Transverse colon (tissue), 4 donors: ENCODE measurements around the gene GJB2. TPM values are rescaled to one million over a fixed set of nuclear protein-coding genes. Genes with fewer than 3 reads are reported as not detected.

Experiments
- DNase-seq: peaks from one replicate; pipeline ENCODE4 v3.0.0-alpha.2; 2019
- H3K27ac ChIP-seq, 4 donors: fragments of 200-600 bp; sonication (generic); 2 replicates each; pipeline ENCODE4 v1.5.1; 2016 to 2018; ENCODE audit warnings: inconsistent platforms in 4 of 4
- H3K27me3 ChIP-seq: fragments of 200-600 bp; sonication (generic); 2 replicates; pipeline ENCODE4 v1.5.1; 2017; ENCODE audit warnings: inconsistent platforms
- H3K36me3 ChIP-seq, 4 donors: fragments of 200-600 bp; sonication (generic); 2 replicates each; pipeline ENCODE4 v1.5.1; 2017 to 2019; ENCODE audit warnings: inconsistent platforms in 4 of 4
- H3K4me1 ChIP-seq, 4 donors: fragments of 200-600 bp; sonication (generic); 2 replicates each; pipeline ENCODE4 v1.5.1; 2017 to 2020; ENCODE audit warnings: inconsistent platforms in 4 of 4
- H3K4me3 ChIP-seq, 4 donors: fragments of 200-600 bp; sonication (generic); 1 replicate in 1 of 4; 2 replicates in 3 of 4; pipeline versions ENCODE4 v1.5.1 to v1.6.1; 2017 to 2019; ENCODE audit warnings: inconsistent platforms in 4 of 4
- H3K9me3 ChIP-seq, 2 donors: fragments of 200-600 bp; sonication (generic); 2 replicates each; pipeline ENCODE4 v1.5.1; 2017 to 2019; ENCODE audit warnings: inconsistent platforms in 2 of 2
- CTCF ChIP-seq, 5 experiments: fragments of 200-600 bp in 3 of 5; fragments of 450-650 bp in 2 of 5; sonication (generic) in 3 of 5; IDR thresholded peaks; 1 replicate in 2 of 5; 2 replicates in 3 of 5; pipeline ENCODE4 v1.5.1; 2016 to 2017; ENCODE audit warnings: antibody characterized with exemption in 5 of 5, inconsistent platforms in 3 of 5, mild to moderate bottlenecking in 2 of 5, moderate library complexity in 1 of 5
- EP300 ChIP-seq: sonication (generic); formaldehyde crosslinking; IDR thresholded peaks from one replicate; pipeline ENCODE4 v1.6.1; 2017; ENCODE audit warnings: antibody characterized with exemption, low read depth
- POLR2A ChIP-seq: fragments of 450-650 bp; IDR thresholded peaks from one replicate; pipeline ENCODE4 v1.6.1; 2016; ENCODE audit warnings: antibody characterized with exemption, mild to moderate bottlenecking, moderate library complexity
- POLR2AphosphoS5 ChIP-seq, 3 donors: sonication (generic); formaldehyde crosslinking; IDR thresholded peaks; one replicate each; pipeline ENCODE4 v1.6.1; 2016; ENCODE audit warnings: antibody characterized with exemption in 3 of 3
- whole genome bisulfite sequencing, 2 donors: methylation state at CpG; one replicate each; pipeline ENCODE4 v1.1.5; 2018; ENCODE audit warnings: low coverage in 1 of 2; 5-methylcytosine and 5-hydroxymethylcytosine counted together
- in situ Hi-C, 4 donors: fragments of 200-750 bp; cut with MboI; loops; one replicate each; pipeline versions ENCODE4 v1.15.0 to v1.15.1; 2017; ENCODE audit warnings: low sequenced_read_pairs in 3 of 4, low pct_ligation_motif_present in 1 of 4, low pct_unique_long_range_greater_than_20kb in 1 of 4
- intact Hi-C: fragments of 100-400 bp; cut with DNase I; formaldehyde crosslinking; loops from one replicate; pipeline ENCODE4 v1.15.1; 2023; ENCODE audit warnings: low total_unique reads
- total RNA-seq, 4 donors: library from RNA; depleted of rRNA; stranded (reverse); fragments of >200 nt; gene quantifications; one replicate each; pipeline ENCODE4 v1.1.0, GENCODE V29; 2016

GJB2 gene
- total RNA-seq, 4 donors from 2014 or later: 5.0 to 38.4 (median 25.9) TPM

GRCh38 chr13:20171364-20171763, 21.4 kb downstream of the GJB2 start:
- 60 to 66% methylated on average over 1 of the region's 1 CpG for WGBS, 2 donors
- intact Hi-C loops: no loop called here
- in situ Hi-C loops: loop anchor here in 1 of 4 donors (25.0 kb wide), 1 partner anchor 234 kb away; no protein-coding TSS in a partner anchor
- Histone ChIP-seq H3K36me3 (no peaks in the 10 kb centered on the region), H3K4me3 (no peak overlapping the region), H3K27ac (no peak overlapping the region), H3K9me3 (no peaks in the 10 kb centered on the region), H3K4me1 (peaks cover 0 to 11% (median 5%) of the 10 kb centered on the region in 4 donors), H3K27me3 (peaks cover 5% of the 10 kb centered on the region)
- no peak for DNase-seq
- TF ChIP-seq POLR2AphosphoS5 (IDR thresholded peaks at IDR 0.05) (no peak), CTCF (IDR thresholded peaks at IDR 0.05) (no peak), EP300 (no peak), POLR2A (no peak)

GRCh38 chr13:20170921-20171320, 21.8 kb downstream of the GJB2 start:
- TF ChIP-seq POLR2AphosphoS5 (IDR thresholded peaks at IDR 0.05) (no peak), CTCF (IDR thresholded peaks at IDR 0.05) (no peak), EP300 (no peak), POLR2A (no peak)
- in situ Hi-C loops (loop anchor here in 1 of 4 donors (25.0 kb wide), 1 partner anchor 234 kb away; no protein-coding TSS in a partner anchor), intact Hi-C loops (no loop called here)
- Histone ChIP-seq H3K36me3 (no peaks in the 10 kb centered on the region), H3K4me1 (peaks cover 0 to 11% (median 5%) of the 10 kb centered on the region in 4 donors), H3K27me3 (peaks cover 4% of the 10 kb centered on the region), H3K27ac (no peak overlapping the region), H3K4me3 (no peak overlapping the region), H3K9me3 (no peaks in the 10 kb centered on the region)
- 83 to 86% methylated on average over 4 to 5 of the region's 5 CpGs for WGBS, 2 donors
- DNase-seq: no peak

- no peak for DNase-seq
- Histone ChIP-seq H3K27ac (no peak overlapping the region), H3K4me3 (no peak overlapping the region), H3K4me1 (peaks cover 0 to 4% (median 0%) of the 10 kb centered on the region in 4 donors), H3K9me3 (no peaks in the 10 kb centered on the region), H3K27me3 (peaks cover 11% of the 10 kb centered on the region), H3K36me3 (no peaks in the 10 kb centered on the region)
- in situ Hi-C loops: loop anchor here in 1 of 4 donors (25.0 kb wide), 1 partner anchor 231 kb away; no protein-coding TSS in a partner anchor
- TF ChIP-seq CTCF (IDR thresholded peaks at IDR 0.05) (no peak), POLR2A (no peak), EP300 (no peak), POLR2AphosphoS5 (IDR thresholded peaks at IDR 0.05) (no peak)
- 78% methylated on average over 7 of the region's 7 CpGs; no CpG with 5 or more reads in 1 of the 2 donors for WGBS, 2 donors
- intact Hi-C loops: loop anchor here (10.0 kb wide), 1 partner anchor 74 kb away; no protein-coding TSS in a partner anchor
Observed at GRCh38 chr13:20168396-20168795, 24.3 kb downstream of the GJB2 start.

- H3K4me3 ChIP-seq: no peak overlapping the region
- TF ChIP-seq POLR2A (no peak), CTCF (IDR thresholded peaks at IDR 0.05) (no peak), POLR2AphosphoS5 (IDR thresholded peaks at IDR 0.05) (no peak), EP300 (no peak)
- no peaks in the 10 kb centered on the region for H3K9me3 ChIP-seq
- no peak overlapping the region for H3K27ac ChIP-seq
- DNase-seq: no peak
- WGBS, 2 donors: 72 to 73% methylated on average over 8 to 11 of the region's 11 CpGs
- intact Hi-C loops: loop anchor here (10.0 kb wide), 1 partner anchor 71 kb away; no protein-coding TSS in a partner anchor
- H3K27me3 ChIP-seq: peaks cover 36% of the 10 kb centered on the region
- in situ Hi-C loops: loop anchor here in 1 of 4 donors (25.0 kb wide), 1 partner anchor 228 kb away; no protein-coding TSS in a partner anchor
- no peaks in the 10 kb centered on the region for H3K36me3 ChIP-seq
- peaks cover 0 to 17% (median 10%) of the 10 kb centered on the region in 4 donors for H3K4me1 ChIP-seq
Observed at GRCh38 chr13:20165417-20166257, 27.1 kb downstream of the GJB2 start.
